IMR-90 (cell line): ENCODE results near the gene WASF1.

Source experiments
- BHLHE40 ChIP-seq: fragments of 150-350 bp; IDR thresholded peaks from 2 replicates; pipeline ENCODE4 v1.6.1; 2016; ENCODE audit warnings: mild to moderate bottlenecking, low read depth, low read length
- CHD1 ChIP-seq: IDR thresholded peaks from 2 replicates; pipeline ENCODE4 v1.6.1; 2012; ENCODE audit warnings: low read depth, low read length, improper control_type of control experiment
- CTCF ChIP-seq: conservative IDR thresholded peaks from 2 replicates; pipeline ENCODE4 v1.5.1; 2012; ENCODE audit warnings: mild to moderate bottlenecking, low read depth, low read length, improper control_type of control experiment
- ELK1 ChIP-seq: fragments of 150-350 bp; IDR thresholded peaks from 2 replicates; pipeline ENCODE4 v1.6.1; 2016; ENCODE audit warnings: low read depth, mild to moderate bottlenecking, low read length, moderate library complexity, borderline replicate concordance
- FOS ChIP-seq: fragments of 150-350 bp; IDR thresholded peaks from 2 replicates; pipeline ENCODE4 v1.6.1; 2016; ENCODE audit warnings: low read depth, low read length
- MAFK ChIP-seq: IDR thresholded peaks from 2 replicates; pipeline ENCODE4 v1.6.1; 2012; ENCODE audit warnings: low read depth, low read length, improper control_type of control experiment
- MAZ ChIP-seq: IDR thresholded peaks from 2 replicates; pipeline ENCODE4 v1.6.1; 2012; ENCODE audit warnings: low read depth, mild to moderate bottlenecking, low read length, improper control_type of control experiment, moderate library complexity, borderline replicate concordance
- MXI1 ChIP-seq: IDR thresholded peaks from 2 replicates; pipeline ENCODE4 v1.6.1; 2012; ENCODE audit warnings: low read depth, mild to moderate bottlenecking, low read length, moderate library complexity, borderline replicate concordance
- POLR2A ChIP-seq: IDR thresholded peaks from 2 replicates; pipeline ENCODE4 v1.6.1; 2012; ENCODE audit warnings: mild to moderate bottlenecking, low read depth, low read length
- RAD21 ChIP-seq: IDR thresholded peaks from 2 replicates; pipeline ENCODE4 v1.6.1; 2012; ENCODE audit warnings: low read length, improper control_type of control experiment
- RCOR1 ChIP-seq: IDR thresholded peaks from 2 replicates; pipeline ENCODE4 v1.6.1; 2012; ENCODE audit warnings: mild to moderate bottlenecking, low read length, improper control_type of control experiment; ENCODE audit not compliant: insufficient replicate concordance

GRCh38 chr6:110098511-110099116, 80.9 kb downstream of the WASF1 start:
- TF ChIP-seq CHD1 (no peak), MAFK (no peak), ELK1 (no peak), POLR2A (no peak), CTCF (no peak), RCOR1 (no peak), FOS (no peak), RAD21 (no peak), BHLHE40 (no peak), MXI1 (no peak), MAZ (no peak)
